ENCODE results near the gene GTF2A2. TPM values are rescaled to one million over a fixed set of nuclear protein-coding genes. Genes with fewer than 3 reads are reported as not detected.

The GTF2A2 gene
- total and polyA plus RNA-seq, 10 of the 15 experiments (the other 5 are each of a cell fraction or from before 2014, with no cell fraction given), result 89.2 to 565 (median 137) TPM

DNA sequence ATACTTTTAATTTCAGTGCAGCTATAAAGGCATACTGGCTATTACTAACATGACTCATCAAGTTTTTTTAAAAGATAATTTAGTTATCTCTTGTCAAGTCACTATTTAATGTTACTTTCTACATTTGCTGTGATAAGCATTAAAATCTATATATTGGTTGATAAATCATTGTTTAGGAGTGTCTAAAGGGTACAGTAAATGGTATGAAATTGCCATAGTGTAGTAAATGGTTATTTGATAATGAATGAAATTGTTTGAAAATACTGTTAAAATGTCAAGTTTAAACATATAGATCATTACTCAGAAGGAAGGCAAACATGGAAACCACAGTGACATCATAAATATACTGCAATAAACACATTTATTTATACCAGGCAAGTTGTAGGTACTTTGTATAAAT, 45.0 kb upstream of the GTF2A2 start:
- ATAC-seq, result no peak
- Histone ChIP-seq H3K4me1 (ENCODE audit: control insufficient read depth, insufficient read depth, low read length) (no peaks in the 10 kb centered on the region), H3K9me3 (replicated peaks; ENCODE audit: control insufficient read depth, insufficient read depth, low read length) (no peaks in the 10 kb centered on the region), H3K79me2 (ENCODE audit: control insufficient read depth, insufficient read depth, low read length) (no peaks in the 10 kb centered on the region), H3K27me3 (replicated peaks in 1 of 2; ENCODE audit: control insufficient read depth in 2 of 2, insufficient read depth in 2 of 2, low read length in 1 of 2) (peaks cover 0 to 2% of the 10 kb centered on the region in 2 experiments; a peak in 1 of 4 replicates), H3K4me2 (ENCODE audit: control insufficient read depth, insufficient read depth) (no peak overlapping the region), H3K36me3 (ENCODE audit: control insufficient read depth in 2 of 2, insufficient read depth in 2 of 2, low read length in 1 of 2) (no peaks in the 10 kb centered on the region), H4K20me1 (ENCODE audit: control insufficient read depth, insufficient read depth) (no peaks in the 10 kb centered on the region), H3K4me3 (no peak overlapping the region), H2AFZ (ENCODE audit: control insufficient read depth, low read depth, low read length) (no peak overlapping the region), H3K27ac (ENCODE audit: control insufficient read depth, insufficient read depth) (no peak overlapping the region), H3K9ac (ENCODE audit: control insufficient read depth, insufficient read depth, low read length) (no peak overlapping the region)
- SMC1A ChIA-PET (ENCODE audit: uncharacterized antibody, unreplicated experiment), result interaction anchor here (1.5 kb wide), 1 partner anchor 8 kb away, joined by 3 read pairs; no protein-coding TSS in a partner anchor
- in situ Hi-C loops (cut with MboI) (no loop called here), intact Hi-C loops (cut with micrococcal nuclease; ENCODE audit: unreplicated experiment) (no loop called here)
- no peak for FAIRE-seq
- BruUV-seq (replicated peaks), result no TSS peak
- TF ChIP-seq RB1 (IDR thresholded peaks at IDR 0.05; ENCODE audit: borderline replicate concordance), result no peak
- TF ChIP-seq, protein P1, sequence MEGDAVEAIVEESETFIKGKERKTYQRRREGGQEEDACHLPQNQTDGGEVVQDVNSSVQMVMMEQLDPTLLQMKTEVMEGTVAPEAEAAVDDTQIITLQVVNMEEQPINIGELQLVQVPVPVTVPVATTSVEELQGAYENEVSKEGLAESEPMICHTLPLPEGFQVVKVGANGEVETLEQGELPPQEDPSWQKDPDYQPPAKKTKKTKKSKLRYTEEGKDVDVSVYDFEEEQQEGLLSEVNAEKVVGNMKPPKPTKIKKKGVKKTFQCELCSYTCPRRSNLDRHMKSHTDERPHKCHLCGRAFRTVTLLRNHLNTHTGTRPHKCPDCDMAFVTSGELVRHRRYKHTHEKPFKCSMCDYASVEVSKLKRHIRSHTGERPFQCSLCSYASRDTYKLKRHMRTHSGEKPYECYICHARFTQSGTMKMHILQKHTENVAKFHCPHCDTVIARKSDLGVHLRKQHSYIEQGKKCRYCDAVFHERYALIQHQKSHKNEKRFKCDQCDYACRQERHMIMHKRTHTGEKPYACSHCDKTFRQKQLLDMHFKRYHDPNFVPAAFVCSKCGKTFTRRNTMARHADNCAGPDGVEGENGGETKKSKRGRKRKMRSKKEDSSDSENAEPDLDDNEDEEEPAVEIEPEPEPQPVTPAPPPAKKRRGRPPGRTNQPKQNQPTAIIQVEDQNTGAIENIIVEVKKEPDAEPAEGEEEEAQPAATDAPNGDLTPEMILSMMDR (IDR thresholded peaks at IDR 0.05 in 2 of 3, conservative IDR thresholded peaks at IDR 0.05 in 1 of 3; ENCODE audit: control insufficient read depth in 2 of 3, extremely low read depth in 1 of 3, insufficient read depth in 1 of 3, low read depth in 3 of 3, low read length in 3 of 3), result no peak
- TF ChIP-seq ZNF274 (IDR thresholded peaks at IDR 0.05; ENCODE audit: insufficient read depth, insufficient read length), result no peak
- no peak for TF ChIP-seq EGR1 (IDR thresholded peaks at IDR 0.05; ENCODE audit: borderline replicate concordance in 1 of 2, low read depth in 2 of 2, low read length in 2 of 2)
- no peak for TF ChIP-seq KAT2A (conservative IDR thresholded peaks at IDR 0.05; ENCODE audit: control insufficient read depth, low read depth, low read length)
- no peak for TF ChIP-seq FOXK2 (IDR thresholded peaks at IDR 0.05)
- no peak for TF ChIP-seq JUND (IDR thresholded peaks at IDR 0.05; ENCODE audit: low read depth, low read length)
- TF ChIP-seq GABPA (IDR thresholded peaks at IDR 0.05; ENCODE audit: low read depth), result no peak
- TF ChIP-seq SPI1 (IDR thresholded peaks at IDR 0.05; ENCODE audit: borderline replicate concordance, insufficient read depth, low read depth, low read length), result no peak
- no peak for TF ChIP-seq POU2F2 (IDR thresholded peaks at IDR 0.05; ENCODE audit: borderline replicate concordance, low read depth, low read length)
- no peak for TF ChIP-seq SIX5 (IDR thresholded peaks at IDR 0.05; ENCODE audit: low read depth, low read length, severe bottlenecking)
- no peak for TF ChIP-seq RAD51 (IDR thresholded peaks at IDR 0.05)
- no peak for TF ChIP-seq PAX8 (IDR thresholded peaks at IDR 0.05)
- no peak for TF ChIP-seq NFYB (IDR thresholded peaks at IDR 0.05; ENCODE audit: insufficient read depth, low read depth, low read length)
- no peak for DNase-seq (ENCODE audit: low read depth, low spot score)
- POLR2A ChIA-PET, result no interaction called here
- RAD21 ChIA-PET (ENCODE audit: unreplicated experiment), result no interaction called here
- CTCF ChIA-PET, result no interaction called here
